GM19239 (cell line): Measurements from ENCODE around the gene HNRNPA1.
"Not testable (repeated sequence)": the region's sequence is repeated elsewhere in the genome, so short reads cannot be mapped to it uniquely, and the experiment has no call there.

Experiments used
- DNase-seq: peaks from one replicate; pipeline ENCODE4 v3.0.0; 2011; ENCODE audit warnings: low spot score; ENCODE audit not compliant: insufficient read length
- FAIRE-seq: peaks from 2 replicates; lab custom pipeline; 2011; peaks lifted over from hg19 to GRCh38; lab: Jason Lieb, UNC

Gene HNRNPA1

DNA sequence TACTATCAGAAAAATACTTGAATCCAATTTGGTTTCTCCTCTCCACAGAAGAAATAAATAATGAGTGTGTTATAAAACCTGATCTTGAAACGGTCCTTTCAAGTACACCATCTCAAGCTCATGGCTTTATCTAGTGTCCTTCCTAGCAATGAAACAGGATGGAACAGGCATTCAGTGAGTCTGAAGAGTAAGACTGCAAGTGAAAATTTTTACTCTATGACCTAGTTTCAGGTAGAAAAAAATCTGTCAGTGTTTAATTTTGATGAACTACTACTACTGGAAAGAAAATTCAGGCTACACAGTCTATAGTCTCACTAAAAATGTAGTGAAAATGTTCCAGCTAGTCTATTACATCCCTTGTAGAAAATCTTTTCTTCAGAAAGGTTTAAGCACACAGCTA lies 8.3 kb upstream of the HNRNPA1 start:
- DNase-seq (no peak), FAIRE-seq (no peak)

- no peak for FAIRE-seq
Measured at GRCh38 chr12:54273981-54274380, 6.5 kb upstream of the HNRNPA1 start.

GRCh38 chr12:54276368-54276767 lies 4.2 kb upstream of the HNRNPA1 start:
- FAIRE-seq (no peak), DNase-seq (no peak)

More at GRCh38 chr12:54273981-54274380, 6.5 kb upstream of the HNRNPA1 start:
- no peak for DNase-seq

DNA sequence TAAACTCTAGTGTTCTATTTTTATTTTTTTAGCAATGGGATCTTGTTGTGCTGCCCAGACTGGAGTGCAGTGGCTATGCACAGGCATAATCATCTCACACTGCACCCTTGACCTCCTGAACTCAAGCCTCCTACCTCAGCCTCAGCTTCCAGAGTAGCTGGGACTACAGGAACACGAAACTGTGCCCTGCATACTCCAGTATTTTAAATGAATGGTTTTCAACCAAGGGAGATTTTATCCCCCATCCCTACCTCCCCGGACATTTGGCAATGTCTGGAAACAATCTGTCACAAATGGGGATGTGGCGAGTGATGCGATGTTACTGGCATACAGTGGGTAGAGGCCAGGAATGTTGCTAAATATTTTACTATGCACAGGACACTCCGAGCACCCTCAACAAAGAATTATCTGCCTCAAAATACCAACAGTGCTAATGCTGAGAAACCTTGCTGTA lies 2.7 kb upstream of the HNRNPA1 start:
- no peak for FAIRE-seq
- DNase-seq = no peak

- no peak for DNase-seq
- FAIRE-seq = no peak
Measured at GRCh38 chr12:54279227-54279631, 1.3 kb upstream of the HNRNPA1 start.

- FAIRE-seq (peak; percentile 85), DNase-seq (peak; percentile 76)
Measured at GRCh38 chr12:54279632-54280467, 676 bp upstream of the HNRNPA1 start, which contains the start of gene CBX5. Gene CBX5, minus strand, starts transcription at chr12:54280122. Its CDS starts 22,472 bp downstream, at chr12:54257650.

DNA sequence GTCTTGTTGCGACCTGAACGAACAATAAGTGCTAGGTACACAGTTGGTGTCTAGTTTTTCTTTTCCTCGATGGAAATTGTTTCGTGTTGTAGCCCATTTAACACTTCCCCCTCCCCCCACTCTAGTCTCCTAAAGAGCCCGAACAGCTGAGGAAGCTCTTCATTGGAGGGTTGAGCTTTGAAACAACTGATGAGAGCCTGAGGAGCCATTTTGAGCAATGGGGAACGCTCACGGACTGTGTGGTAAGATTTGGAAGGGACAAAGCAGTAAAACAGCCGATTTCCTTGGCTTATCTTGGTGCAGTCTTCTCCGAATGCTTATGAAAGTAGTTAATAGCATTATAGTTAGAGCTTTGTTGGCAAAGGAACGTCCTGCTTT lies 724 bp downstream of the HNRNPA1 start:
- not testable (repeated sequence) for FAIRE-seq, DNase-seq

GRCh38 chr12:54281694-54282093 lies 1.2 kb downstream of the HNRNPA1 start:
- DNase-seq = not testable (repeated sequence)

GRCh38 chr12:54282949-54283593 lies 2.5 kb downstream of the HNRNPA1 start:
- FAIRE-seq (no peak), DNase-seq (no peak)

More at GRCh38 chr12:54281694-54282093, 1.2 kb downstream of the HNRNPA1 start:
- not testable (repeated sequence) for FAIRE-seq

DNA sequence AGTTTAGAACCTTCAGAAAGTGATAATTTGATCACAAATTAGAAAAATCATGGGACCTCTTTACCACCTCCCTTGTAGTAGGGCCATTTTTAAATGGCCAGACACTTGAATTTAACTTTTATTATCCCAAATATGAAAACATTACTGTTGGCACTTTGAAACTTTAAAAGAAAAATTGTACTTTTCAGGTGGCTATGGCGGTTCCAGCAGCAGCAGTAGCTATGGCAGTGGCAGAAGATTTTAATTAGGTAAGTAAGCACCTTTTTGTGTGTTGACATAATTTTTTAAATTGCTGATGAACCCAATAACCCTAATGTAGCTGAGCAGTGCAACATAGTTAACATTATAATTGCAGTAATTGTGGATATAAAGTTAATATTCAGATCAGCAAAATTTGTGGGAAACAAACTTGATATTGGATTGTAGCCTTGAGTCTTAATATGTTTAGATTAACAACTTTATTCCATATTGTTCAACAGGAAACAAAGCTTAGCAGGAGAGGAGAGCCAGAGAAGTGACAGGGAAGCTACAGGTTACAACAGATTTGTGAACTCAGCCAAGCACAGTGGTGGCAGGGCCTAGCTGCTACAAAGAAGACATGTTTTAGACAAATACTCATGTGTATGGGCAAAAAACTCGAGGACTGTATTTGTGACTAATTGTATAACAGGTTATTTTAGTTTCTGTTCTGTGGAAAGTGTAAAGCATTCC lies 3.7 kb downstream of the HNRNPA1 start:
- not testable (repeated sequence) for FAIRE-seq, DNase-seq

DNA sequence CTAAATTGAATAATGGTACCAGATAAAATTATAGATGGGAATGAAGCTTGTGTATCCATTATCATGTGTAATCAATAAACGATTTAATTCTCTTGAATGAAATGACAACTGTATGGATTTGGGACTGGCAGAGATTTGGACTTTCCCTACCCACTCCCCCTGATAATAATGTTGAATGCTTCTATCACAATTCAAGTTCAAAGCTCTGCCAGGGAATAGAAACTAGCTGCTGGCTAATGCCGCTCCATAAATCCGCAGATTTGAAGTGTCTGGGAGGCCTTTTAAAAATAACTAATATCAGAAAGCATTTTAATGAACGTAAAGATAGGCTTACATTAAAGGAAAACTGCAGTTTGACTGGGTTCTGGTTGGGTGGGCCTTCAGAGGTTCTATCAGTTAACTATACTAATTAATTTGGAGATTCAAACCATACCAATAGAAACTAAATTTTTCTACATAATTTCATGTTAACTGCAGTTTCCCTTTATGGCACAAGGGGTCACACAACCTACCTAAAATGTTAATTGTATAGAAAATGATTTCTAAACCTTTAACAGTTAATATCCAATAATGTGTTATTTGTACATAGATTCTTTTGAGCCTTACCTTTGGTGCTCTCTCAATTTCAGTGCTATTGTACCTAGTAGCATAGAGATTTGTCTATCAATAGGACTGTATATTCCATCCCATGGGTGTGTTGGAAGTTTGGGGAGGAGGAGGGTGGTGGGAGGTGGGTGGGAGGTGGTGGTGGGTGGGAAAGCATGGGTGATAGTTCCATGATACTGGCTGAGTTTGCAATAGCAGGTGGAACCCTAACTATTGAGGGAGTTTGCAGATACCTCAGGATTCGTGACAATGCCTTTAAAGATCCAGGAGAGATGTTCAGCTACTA lies 4.9 kb downstream of the HNRNPA1 start:
- DNase-seq = no peak
- FAIRE-seq = no peak

DNA sequence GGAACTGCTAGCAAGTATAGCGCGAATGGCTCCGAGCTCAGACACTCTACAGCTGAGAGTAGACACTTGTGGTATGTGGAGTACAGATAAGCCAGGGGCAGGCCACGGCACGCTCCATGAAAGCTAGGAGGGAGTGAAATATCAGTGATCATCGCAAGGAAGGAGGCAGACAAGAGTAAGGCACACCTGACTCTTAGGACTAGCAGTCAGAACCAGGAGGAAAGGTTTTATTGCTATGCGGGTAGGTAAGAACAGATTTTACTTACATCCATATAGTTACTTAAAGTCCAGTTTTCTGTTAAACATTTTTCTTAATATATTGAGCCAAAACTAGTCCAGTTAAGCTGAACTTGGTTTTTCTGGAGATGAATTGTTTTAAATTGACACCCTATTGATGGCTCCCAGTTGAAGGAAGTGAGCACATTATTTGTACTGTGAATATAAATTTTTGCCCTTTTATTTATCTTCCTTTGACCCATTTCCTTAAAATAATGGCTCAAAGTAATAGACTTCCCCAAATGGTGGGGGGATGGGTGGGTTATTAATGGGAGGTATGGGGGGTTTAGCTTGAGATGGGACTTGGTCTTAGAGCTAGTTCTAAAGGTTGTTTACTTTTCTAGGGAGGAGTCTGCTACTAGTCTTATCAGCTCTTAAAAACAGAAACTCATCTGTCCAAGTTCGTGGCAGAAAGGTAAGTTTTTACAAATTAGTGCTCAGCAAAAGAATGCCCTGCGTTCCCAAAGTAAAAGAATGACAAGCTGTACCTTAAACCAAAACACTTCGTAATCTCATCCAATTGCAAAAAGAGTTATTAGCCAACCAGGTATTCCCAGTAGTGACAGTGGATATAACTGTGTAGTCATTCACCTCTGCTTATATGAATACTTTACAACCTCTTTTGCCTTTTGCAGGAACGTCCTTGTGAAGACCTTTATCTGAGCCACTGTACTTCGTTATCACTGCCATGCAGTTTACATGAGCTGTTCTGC lies 5.8 kb downstream of the HNRNPA1 start:
- FAIRE-seq = no peak
- no peak for DNase-seq

DNA sequence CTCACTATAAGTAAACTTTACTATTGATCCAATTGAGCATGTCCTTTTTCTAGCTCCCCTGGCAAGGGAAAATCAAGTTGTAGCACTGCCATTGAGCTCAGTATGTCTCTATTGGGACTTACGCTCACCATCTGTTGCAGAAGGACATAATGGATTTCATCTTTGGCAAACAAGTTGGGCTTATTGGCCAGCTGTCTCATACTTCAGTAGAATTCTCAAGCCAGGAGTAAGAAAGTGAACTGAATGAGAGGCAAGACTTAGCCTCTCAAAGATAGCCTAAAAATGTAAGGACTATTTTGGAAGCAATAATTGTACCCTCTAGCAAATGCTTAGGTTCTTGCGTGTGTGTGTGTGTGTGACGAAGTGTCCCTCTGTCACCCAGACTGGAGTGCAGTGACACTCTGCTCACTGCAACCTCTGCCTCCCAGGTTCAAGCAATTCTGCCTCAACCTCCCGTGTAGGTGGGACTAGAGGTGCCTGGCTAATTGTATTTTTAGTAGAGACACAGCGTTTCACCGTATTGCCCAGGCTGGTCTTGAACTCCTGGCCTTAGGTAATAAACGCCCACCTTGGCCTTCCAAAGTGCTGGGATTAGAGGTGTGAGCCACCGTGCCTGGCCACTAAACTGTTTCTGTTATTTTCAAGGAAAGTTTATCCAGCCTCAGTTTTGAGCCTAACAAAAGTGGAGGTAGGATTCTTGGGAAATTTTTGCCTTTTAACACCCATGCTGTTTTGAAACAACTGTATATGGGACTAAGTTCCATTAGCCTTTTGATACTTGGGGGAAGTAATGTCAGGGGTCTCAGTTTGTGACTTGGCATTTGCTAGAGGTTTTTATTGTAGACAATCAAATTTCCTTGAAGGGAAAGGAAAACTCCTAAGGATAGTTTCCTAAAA lies 7.0 kb downstream of the HNRNPA1 start:
- FAIRE-seq (no peak), DNase-seq (no peak)

- FAIRE-seq (no peak), DNase-seq (no peak)
Measured at GRCh38 chr12:54292083-54292930, 11.8 kb downstream of the HNRNPA1 start.

DNA sequence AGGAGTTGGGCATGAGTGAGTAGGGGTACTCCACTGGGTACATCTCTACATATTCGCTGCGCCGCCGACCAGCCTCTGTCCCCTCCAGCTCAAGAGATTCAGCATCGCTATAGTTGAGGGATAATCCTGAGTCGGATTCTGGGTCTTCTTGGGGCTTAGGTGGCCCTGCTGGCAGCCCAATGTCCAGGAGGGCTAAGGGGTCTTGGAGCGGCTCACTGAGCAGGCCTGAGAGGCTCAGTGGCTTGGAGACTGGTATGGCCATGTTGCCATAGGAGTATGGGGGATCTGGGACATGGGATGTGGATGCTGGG lies 12.4 kb downstream of the HNRNPA1 start:
- no peak for FAIRE-seq
- DNase-seq = no peak

GRCh38 chr12:54294152-54294952 lies 13.8 kb downstream of the HNRNPA1 start:
- FAIRE-seq = no peak

More at GRCh38 chr12:54294152-54294952, 13.8 kb downstream of the HNRNPA1 start:
- DNase-seq = peak; percentile 49
